G401.6 (cell line): ENCODE results near the gene PPP2R5D.
"Not testable (repeated sequence)": the region's sequence is repeated elsewhere in the genome, so short reads cannot be mapped to it uniquely, and the experiment has no call there.

ENCODE experiments used
- FAIRE-seq: peaks from 2 replicates; lab custom pipeline; 2012; peaks lifted over from hg19 to GRCh38; lab: Jason Lieb, UNC

The PPP2R5D gene

DNA sequence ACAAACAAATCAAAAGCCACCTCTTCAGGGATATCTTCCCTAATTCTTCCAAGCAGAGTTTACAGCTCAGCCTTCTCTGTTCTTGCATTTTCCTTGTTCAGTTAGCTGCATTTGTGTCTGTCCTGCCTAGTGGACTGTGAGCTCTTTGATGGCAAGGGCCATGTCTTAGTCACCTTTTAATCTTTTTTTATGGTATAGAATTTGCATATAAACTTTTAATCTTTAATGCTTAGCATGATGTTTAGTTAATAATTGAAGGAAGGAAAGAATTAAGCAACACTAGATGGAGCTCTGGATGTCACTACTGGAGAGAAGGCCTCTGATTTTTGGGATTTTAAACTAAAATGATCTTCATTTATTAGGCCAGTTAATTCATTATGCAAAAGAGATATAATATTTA, 12.1 kb downstream of the PPP2R5D start:
- FAIRE-seq = peak; percentile 75

DNA sequence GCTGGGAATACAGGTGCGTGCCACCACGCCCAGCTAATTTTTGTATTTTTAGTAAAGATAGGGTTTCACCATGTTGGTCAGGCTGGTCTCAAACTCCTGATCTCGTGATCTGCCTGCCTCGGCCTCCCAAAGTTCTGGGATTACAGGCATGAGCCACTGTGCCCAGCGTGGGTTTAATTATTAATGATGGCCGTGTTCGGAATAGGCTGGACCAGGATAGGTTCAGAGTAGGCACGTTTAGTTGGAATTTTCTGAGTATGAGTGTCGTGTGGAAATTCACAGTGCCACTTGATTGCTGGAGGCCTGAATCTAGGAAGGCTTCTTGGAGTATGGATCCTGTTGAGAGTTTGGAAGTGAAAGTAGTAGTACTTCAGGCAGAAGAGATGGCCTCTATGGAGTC, 13.8 kb downstream of the PPP2R5D start:
- not testable (repeated sequence) for FAIRE-seq

DNA sequence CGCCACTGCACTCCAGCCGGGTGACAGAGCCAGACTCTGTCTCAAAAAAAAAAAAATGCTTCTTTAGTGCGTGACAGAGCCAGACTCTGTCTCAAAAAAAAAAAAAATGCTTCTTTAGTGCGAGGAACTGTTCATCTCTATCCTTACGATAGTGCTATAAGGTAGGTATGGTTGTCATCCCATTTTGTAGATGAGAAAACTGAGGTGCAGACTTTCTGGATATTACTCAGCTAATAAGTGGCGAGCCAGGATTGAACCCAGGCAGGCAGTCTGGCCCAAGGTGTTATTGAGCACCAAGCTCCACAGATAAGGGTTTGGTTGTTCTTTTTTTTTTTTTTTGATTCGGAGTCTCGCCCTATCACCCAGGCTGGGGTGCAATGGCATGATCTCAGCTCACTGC, 17.5 kb downstream of the PPP2R5D start:
- no peak for FAIRE-seq

DNA sequence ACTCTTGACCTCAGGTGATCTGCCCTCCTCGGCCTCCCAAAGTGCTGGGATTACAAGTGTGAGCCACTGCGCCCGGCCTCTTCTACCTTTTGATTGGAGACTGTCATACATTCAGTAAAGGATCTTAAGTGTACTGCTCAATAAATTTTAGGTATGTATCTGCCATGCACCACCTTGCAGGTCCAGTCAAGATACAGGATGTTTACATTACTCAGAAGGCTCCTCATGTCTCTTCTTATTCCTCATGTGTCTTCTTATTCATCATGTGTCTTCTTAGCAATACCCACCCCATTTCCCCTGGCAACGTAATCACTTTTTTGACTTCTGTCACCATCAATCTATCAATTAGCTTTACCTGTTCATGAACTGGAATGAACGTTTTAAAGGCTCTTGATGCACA, 21.5 kb downstream of the PPP2R5D start:
- no peak for FAIRE-seq

DNA sequence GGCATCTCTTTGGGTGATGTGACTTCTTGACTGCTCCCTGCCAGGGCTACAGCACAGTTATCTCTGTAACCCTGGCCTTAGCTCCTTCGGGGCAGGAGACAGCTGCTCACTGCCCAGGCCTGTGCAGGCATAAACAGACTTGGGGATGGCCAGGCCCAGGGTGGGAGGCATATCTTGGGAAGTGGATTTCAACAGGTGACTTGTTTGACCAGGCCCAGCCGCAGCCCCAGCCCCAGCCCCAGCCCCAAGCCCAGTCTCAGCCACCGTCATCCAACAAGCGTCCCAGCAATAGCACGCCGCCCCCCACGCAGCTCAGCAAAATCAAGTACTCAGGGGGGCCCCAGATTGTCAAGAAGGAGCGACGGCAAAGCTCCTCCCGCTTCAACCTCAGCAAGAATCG, 21.9 kb downstream of the PPP2R5D start:
- no peak for FAIRE-seq

DNA sequence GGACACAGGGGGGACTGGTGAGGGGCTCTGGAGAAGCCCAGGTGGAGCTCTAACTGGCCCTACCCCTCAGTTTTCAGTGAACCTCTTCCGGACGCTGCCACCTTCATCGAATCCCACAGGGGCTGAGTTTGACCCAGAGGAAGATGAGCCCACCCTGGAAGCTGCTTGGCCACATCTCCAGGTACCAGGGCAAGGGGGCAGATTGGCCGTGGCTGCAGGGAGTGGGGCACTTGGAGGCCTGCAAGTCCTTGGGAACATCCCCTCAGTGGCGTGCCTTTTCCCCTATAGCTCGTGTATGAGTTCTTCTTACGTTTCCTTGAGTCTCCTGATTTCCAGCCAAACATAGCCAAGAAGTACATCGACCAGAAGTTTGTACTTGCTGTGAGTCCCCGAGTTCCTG, 22.8 kb downstream of the PPP2R5D start:
- no peak for FAIRE-seq

DNA sequence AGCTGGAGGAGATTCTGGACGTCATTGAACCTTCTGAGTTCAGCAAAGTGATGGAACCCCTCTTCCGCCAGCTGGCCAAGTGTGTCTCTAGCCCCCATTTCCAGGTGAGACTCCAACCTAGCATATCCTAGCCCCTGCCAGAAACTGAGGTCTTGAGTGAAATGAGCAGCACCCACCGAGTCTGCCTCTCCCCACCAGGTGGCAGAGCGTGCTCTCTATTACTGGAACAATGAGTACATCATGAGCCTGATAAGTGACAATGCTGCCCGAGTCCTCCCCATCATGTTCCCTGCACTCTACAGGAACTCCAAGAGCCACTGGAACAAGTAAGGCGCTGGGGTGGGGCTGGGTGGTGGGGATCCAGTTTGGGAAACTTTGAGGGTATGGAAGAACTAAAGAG, 24.8 kb downstream of the PPP2R5D start:
- no peak for FAIRE-seq

DNA sequence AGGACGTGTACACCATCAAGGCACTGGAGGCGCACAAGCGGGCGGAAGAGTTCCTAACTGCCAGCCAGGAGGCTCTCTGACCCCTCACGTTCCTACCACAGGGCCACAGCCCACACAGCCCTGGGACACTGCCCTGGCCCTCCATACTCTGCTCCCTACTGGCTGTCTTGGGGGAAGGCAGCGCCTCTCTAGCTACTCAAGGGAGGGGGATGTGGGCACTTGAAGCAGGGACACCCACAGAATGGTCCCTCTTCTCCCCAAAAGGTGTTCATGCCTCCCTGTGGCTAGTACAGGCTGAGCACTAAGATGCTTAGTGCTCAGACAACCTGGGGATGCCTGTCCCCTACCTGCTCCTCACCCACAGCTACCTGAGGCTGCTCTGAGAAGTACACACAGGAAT, 26.8 kb downstream of the PPP2R5D start:
- FAIRE-seq = no peak

DNA sequence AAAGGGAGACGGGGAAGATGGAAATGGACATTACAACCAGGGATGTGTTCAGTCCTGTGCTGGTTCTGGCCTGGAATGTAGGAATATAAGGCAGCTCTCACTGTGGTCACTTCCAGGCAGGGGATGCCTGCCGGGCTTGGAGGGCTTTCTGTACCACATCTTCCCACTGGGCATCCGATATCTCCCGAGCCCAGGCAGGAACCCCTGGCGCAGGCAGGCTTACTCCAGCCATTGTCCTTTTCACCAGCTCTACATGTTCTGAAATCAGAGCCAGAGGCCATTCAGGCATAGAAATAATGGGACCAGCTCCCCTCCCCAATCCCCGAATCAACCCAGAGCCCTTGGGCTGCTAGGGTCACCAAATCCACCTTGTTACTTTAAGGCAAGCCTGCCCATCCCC, 28.0 kb downstream of the PPP2R5D start:
- no peak for FAIRE-seq

DNA sequence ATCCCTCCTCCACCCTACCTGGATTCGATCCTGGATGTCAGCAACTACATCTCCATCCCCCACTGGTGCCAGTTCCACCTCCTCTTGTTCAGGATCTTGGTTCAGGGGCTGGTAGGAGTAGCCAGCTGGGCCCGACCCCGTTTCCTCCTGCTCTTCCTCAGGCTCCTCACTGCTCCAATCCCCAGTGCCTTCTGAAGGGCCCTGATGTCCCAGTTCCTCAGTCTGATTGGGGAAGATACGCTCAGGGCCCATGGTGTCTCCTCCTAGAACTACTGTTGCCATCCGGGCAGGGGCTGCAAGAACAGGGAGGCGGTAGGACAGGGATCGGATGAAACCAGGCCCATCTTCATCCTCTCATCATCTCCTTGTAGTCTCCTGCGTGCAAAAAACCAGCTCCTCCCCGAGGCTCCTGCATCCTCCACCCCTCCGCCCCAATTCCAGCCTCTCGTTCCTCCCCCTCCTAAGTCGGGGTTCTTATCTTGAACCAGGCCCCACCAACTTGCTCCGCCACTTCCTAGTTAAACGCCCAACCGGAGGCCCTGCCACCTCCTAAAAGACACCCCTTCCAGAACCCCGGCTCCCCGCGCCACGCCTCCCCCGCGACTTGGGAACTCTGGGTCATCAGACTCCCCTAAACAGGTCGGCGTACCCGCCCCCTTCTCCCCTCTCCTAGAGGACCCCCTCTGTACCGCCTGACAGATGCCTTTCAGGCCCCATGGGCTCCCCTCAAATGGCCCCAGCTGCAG, 28.9 kb downstream of the PPP2R5D start:
- no peak for FAIRE-seq

DNA sequence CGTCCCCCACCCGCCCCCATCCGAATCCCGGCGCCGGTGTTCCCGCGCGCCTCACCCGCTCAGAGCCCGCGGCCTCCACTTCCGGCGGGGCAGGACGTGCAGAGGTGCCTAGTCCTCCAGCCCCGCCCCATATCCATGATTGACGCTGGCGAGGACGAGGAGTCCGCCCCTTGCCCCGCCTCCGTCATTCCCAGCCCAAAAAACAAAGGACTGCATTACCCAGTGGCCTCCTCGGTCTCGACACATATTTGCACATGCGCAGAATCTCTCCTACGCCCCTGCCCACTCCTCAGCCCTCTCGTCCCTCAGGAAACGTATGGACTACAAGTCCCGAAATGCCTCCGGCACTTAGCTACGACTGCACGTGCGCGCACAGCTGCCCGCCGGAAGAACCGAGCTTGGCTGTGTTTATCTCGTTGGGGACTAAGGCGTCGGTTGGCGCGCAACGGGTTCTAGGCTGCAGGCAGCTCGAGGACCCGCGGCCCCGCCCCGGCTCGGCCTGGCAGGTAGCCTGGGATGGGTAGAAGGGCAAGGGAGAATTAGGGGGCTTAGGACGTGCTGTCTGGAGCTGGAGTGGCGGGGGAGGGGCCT, 29.6 kb downstream of the PPP2R5D start, which contains the start of the genes KLHDC3 and MEA1:
TSS of gene KLHDC3 (plus strand) at position 407 of the 591 bp plus-strand sequence. CDS start 2,944 bp downstream, outside the sequence.
TSS of gene MEA1 (minus strand) at position 104 of the 591 bp plus-strand sequence. CDS start 133 bp downstream, outside the sequence.
- peak; percentile 98 for FAIRE-seq

DNA sequence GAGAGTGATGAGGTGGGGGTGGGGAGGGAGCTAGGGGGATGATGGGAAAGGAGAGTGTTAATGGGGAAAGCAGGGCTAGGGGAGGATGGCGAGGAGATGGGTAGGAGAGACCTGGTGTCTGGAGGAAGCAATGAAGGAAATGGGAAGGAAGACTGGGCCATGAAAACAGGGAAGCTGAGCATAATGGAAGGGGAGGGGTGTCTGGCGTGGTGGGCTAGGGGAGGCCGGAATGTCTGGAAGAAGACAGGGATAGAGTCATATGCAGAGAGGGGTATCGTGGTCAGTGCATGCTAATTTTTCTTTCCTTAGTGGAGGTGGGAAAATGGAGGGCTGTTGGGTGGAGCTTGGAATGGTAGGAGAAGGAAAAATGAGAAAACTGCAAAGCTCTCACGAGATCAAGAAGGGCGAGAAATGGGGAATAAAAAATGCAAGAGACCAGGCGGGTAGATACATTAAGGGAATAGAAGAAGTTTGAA, 30.1 kb downstream of the PPP2R5D start:
- FAIRE-seq = no peak

DNA sequence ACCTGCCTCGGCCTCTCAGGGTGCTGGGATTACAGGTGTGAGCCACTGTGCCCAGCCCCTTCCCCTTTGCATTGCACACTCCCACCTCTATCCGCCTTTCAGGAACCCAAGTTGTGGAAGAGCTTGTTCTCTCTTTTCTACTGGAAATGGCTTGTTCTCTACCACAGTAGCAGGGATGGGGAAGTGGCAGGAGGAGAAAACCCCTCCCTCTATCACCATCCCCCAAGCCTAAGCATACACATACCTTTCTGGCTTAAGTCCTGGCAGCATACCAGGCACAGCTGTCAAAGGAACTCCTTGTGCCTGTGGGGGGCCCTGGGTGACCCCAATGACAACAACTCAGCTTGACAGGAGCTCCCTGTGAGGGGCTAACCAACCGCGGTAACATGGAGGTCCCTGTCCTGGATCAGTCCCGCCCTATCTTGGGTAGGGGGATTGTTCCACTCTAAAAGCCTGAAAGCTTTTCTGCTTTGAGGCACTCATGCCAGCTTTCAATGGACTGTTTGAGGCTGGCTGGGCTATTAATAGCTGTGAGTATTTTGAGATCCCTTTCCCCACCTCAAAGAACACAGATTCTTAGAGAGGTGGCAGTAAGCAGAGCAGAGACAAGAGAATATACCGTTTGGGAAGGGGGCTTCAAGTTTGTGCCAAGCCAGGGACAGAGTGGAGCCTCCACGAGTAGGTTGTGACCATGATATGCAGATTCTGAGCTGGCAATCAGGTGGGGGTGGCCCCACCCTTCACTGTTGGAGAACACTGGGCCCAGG, 32.0 kb downstream of the PPP2R5D start:
- no peak for FAIRE-seq

DNA sequence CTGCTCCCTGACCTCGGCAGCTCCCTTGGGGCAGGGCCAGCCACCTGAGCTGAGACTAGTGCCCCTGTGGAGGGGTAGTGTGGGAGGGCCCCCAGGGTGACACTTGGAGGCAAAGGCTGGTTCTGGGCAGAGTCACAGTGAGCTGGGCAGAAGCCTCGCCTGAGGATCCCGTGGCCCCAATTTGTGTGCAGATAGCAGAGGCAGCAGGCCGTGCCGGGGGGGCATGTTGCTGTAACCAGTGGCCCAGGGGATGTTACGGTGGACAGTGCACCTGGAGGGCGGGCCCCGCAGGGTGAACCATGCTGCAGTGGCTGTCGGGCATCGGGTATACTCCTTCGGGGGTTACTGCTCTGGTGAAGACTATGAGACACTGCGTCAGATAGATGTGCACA, 32.6 kb downstream of the PPP2R5D start:
- FAIRE-seq = no peak

DNA sequence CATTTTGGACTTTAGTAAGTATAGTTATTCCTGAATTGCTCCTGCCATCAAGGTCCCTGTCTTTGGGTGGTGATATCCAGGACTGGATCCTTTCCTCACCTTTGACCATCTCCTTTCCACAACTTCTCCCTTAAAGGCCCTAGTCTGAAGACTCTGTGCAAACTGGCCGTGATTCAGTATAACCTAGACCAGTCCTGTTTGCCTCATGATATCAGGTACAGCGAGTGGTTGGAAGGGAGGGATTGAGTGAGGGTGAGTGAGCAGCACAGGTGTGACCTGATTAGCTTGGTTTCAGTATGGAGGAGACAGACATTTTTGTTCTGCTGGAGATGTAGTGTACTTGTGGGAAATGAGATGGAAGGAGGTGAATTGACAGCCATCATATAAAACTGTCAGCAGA, 34.8 kb downstream of the PPP2R5D start:
- no peak for FAIRE-seq

DNA sequence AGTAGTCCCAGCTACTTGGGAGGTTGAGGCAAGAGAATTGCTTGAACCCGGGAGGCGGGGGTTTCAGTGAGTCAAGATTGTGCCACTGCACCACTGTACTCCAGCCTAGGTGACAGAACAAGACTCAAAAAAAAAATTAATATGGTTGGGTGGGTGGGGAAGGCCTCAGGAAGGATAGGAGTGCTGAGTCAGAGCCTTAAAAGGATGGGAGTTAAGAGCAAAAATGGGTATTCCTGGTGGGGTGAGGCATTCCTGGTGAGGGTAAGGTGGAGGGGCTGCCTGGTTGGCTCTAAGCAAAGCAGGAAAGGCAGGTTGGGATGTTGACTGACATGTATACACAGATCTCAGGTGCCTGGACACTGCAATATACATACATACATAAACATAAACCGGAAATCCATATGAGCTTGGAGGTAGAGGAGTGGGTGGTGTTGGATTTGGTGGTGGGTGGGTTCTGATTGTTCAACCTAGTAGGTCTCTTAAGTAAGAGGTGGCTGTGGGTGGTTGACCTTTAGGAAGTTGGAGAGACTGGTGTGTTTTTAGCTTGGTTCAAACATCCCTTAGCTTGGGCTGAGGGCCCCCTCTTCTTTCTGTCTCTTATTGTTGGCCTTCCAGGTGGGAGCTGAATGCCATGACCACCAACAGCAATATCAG, 35.8 kb downstream of the PPP2R5D start:
- no peak for FAIRE-seq

DNA sequence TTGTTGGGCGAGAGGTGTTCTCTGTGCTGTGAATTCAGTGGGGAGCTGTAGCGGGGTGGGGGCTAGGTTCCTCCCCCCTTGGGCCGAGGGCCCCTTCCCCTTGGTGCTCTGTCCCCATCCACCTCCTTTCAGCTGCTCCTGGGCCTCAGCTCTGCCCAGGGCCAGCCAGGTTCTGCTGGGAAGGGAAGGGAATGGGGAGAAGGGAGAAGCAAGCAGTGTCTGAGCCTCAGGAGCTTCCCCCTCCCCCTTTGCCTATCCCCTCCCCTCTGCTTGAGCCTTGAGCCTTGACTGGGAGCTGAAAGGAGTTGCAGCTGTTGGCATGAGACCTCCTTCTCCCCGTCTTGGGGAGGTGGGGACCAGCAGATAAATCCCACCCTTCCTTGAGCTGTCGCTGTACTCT, 36.5 kb downstream of the PPP2R5D start:
- FAIRE-seq = no peak

DNA sequence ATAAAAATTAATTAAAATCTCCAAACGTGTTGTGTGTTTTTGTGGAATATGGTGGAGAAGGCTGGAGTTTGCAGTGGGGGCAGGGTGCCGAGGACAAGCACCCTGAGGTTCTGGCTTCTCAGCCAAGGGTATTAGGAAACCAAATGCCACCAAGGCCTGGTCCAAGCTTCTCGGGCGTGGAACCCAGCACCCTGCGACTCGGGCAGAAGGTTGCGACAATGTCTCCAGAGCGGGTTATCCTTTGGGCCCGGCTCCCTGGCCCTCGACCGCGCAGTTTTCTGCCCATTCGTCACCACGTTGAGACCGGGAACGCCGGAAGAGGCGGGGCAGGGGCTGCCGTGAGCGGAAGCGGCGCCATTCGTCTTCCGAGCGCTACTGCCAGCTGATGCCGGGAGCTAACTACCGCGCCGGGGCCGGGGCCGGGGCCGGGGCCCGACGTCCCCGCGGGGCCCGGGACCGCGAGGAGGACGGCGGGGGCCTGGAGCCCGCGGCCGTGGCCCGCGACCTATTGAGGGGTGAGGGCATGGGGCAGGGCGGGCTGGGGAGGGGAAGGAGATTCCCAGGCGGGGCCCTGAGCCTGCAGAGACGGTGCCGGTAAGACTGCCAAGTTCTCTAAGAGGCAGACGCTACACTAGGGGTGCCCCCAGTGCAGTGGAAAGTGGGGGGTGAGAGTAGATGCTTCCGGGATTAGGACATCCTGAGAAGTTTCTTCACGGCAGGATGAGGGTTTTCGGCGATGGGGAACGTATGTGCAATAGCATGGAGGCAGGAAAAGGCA, 37.1 kb downstream of the PPP2R5D start, which contains the start of gene RRP36:
TSS of gene RRP36 (plus strand) at position 354 of the 778 bp plus-strand sequence. CDS start at position 386, 32 bp downstream.
- FAIRE-seq = no peak

DNA sequence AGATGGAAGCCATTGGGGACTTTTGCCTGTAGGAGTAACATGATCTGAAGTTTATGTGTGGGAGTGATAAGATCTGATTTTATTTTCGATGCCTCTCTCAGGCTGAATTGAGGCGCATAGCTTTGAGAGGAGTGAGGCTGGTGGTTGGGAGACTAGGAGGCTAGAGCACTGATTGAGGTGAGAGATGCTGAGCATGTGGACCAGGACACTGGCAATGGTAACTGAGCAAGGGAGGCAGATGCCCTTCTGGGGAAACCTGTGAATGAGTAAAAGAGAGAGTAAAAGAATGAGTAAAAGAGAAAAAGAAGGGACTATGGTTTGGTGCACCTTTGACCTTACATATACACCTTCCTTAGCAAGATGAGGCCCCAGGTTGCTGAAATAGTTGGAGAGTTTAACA, 40.1 kb downstream of the PPP2R5D start:
- FAIRE-seq = no peak

DNA sequence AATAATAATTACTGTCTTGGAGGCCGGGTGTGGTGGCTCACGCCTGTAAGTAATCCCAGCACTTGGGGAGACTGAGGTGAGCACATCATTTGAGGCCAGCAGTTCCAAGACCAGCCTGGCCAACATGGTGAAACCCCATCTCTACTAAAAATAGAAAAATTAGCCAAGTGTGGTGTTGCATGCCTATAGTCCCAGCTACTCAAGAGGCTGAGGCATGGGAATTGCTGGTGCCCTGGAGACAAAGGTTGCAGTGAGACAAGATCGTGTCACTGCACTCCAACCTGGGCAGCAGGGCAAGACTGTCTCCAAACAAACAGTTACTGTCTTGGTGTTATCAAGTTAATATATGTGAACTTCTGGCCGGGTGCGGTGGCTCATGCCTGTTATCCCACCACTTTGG, 42.0 kb downstream of the PPP2R5D start:
- FAIRE-seq = no peak

DNA sequence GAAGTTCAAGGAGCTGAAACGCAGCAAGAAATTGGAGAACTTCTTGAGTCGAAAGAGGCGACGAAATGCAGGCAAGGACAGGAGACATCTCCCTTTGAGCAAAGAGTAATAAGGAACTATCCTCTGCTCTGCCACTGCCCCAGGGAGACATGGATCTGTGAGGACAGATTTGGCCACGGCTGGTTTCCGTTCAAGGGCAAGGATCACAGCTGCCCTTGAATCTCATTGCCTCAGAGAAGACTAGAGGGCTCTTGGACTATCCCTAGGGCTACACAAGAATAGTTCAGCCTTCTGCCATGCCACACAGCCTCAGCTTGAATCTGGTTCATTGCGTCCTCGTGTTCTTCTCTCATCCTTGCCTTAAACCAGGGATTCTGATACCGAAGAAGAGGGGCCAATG, 44.8 kb downstream of the PPP2R5D start:
- no peak for FAIRE-seq

DNA sequence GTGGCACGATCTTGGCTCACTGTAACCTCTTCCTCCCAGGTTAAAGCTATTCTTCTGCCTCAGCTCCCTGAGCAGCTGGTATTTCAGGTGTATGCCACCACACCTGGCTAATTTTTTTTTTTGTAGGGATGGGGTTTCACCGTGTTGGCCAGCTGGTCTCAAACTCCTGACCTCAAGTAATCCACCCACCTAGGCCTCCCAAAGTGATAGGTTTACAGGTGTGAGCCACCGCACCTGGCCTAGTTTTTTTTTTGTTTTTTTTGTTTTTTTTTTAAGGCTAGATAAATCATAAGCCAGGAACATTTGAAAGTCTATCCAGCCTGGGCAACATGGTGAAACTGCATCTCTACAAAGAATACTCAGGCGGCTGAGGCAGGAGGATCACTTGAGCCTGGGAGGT, 48.0 kb downstream of the PPP2R5D start:
- no peak for FAIRE-seq
